ENCODE measurements around the gene CLDND2.
"Not testable (repeated sequence)": the region's sequence is repeated elsewhere in the genome, so short reads cannot be mapped to it uniquely, and the experiment has no call there.

CLDND2 gene, protein sequence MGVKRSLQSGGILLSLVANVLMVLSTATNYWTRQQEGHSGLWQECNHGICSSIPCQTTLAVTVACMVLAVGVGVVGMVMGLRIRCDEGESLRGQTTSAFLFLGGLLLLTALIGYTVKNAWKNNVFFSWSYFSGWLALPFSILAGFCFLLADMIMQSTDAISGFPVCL

DNA sequence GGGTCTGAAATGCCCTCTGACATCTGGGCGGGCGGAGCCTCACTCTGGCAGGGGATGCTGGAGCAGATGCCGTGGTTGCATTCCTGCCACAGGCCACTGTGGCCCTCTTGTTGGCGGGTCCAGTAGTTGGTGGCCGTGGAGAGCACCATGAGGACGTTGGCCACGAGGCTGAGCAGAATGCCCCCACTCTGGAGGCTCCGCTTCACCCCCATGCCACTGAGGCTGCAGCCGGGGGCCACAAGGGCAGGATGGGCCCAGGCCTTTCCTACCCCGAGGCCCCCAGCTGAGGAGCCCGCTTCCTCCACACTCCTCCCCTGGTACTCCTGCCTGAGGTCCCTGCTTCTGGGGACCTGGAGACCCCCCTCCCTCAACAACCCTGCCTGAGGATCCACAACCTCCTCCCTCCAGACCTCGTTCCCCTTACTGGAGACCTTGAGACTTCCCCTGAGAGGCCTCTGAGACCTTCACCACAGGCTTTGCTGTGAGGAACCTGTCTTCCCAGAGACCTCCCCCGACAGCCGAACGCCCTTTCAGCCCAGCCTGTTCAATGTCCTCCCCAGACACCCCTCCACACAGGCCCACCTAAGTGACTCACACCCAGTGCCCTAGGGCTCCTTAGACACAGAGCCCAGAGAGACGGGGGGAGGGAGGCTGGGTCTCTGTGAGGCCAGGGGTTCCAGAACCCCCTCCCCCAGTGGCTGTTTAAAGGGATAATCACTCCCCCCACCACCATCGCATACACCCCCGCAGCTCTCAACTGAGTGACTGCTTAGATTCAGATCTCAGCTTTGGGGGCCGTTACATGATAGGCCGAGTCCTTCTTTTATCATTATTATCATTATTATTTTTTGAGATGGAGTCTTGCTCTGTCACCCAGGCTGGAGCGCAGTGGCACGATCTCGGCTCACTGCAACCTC is at the start of gene CLDND2:
Gene CLDND2, minus strand, starts transcription at position 638 of the 917 bp plus-strand sequence. Its CDS starts 426 bp downstream, at position 212.
- H3K4me3 ChIP-seq (ENCODE audit: low read depth, low read length): peak within 1 kb of the TSS; percentile 94
- no peak for DNase-seq (ENCODE audit: low read depth)

DNA sequence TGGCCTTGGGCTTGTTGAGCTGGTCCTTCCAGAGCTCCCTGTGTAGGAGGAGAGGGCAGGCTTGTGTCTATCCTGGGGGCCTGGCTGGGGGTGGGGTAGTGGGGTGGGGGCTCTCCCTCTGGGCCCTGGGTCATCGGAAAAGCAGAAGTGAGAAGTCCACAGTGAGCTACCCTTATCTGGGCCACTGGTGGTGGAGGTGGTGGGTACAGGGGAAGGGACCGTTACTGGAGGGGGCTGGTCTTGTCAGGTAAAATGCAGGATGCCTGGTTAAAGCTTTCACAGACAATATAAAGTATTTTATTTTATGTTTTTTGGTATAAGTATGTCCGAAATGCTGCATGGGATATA is 49.0 kb upstream of the CLDND2 start:
- DNase-seq (ENCODE audit: low read depth): no peak
- no peak overlapping the region for H3K4me3 ChIP-seq (ENCODE audit: low read depth, low read length)

DNA sequence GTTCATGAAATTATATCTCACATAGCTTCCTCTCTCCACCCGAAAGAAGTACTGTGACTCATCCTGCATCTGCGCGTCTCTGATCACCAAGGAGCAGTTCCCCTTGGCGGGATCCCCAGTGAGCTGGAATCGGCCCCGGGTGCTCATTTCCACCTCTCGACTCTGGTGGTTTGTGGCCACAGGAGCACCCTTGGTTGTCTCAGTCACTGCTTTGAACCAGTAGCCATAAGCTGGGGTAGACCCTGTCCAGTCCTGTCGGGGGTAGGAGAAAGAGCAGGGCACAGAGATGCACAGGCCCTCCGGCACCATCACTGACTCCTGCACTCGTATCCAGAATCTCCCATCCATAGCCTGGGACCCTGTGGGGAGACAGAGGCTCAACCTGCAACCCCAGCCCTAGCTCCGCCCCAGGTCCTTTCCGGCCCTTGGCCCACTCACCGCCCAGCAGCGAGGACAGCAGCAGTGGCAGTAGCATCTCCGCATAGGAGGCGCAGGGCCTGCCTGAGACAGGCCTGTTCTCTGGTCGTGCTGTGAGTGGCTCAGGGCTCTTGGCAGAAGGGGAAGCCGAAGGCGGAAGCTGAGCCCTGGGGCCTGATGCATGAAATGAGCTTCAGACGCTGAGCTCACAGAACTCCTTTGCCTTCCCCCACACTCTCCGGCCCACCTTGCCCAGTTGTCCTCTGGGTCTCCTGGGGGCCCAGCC is 48.5 kb upstream of the CLDND2 start, which contains the start of gene SIGLEC10:
Gene SIGLEC10, minus strand, starts transcription at position 536 of the 703 bp plus-strand sequence. Its CDS starts 61 bp downstream, at position 475.
- no peak within 1 kb of the TSS for H3K4me3 ChIP-seq (ENCODE audit: low read depth, low read length)
- DNase-seq (ENCODE audit: low read depth): no peak

DNA sequence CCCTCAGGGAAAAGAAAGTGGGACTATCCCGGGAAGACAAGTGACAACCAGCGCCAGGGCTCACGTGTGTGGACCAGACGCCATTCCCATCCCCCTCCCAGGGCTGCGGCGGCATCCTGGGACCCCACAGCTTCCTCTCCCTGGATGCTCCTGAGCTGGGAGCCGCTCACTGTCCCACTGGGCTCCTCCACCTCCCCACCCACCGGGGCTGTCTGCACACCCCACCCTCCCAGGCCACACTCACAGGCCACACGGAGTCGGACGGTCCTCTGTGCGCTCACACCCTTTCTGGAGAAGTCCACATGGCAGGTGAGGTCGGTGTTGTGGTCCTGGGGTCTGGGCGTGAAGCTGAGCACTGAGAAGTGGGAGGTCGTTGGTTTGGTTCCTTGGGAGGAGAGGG is 47.6 kb upstream of the CLDND2 start:
- DNase-seq (ENCODE audit: low read depth); H3K4me3 ChIP-seq (ENCODE audit: low read depth, low read length): not testable (repeated sequence)

DNA sequence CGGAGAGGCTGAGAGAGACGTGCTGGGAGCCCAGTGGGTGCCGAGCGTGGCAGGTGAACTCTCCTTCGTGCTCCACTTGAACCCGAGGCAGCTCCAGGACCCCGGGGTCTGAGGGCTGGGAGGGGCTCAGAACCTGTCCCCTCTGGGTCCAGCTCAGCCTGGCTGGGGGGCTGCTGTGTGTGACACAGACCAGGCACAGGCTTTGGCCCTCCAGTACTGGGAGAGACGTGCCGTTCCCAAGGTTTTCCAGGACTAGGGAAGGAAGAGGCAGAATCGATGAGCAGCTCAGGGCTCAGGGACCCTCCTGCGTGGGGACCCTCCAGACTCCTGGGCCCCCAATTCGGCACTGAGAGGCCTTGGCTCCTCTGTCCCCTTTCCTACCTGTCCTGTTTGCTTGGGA is 46.4 kb upstream of the CLDND2 start:
- no peak overlapping the region for H3K4me3 ChIP-seq (ENCODE audit: low read depth, low read length)
- no peak for DNase-seq (ENCODE audit: low read depth)

DNA sequence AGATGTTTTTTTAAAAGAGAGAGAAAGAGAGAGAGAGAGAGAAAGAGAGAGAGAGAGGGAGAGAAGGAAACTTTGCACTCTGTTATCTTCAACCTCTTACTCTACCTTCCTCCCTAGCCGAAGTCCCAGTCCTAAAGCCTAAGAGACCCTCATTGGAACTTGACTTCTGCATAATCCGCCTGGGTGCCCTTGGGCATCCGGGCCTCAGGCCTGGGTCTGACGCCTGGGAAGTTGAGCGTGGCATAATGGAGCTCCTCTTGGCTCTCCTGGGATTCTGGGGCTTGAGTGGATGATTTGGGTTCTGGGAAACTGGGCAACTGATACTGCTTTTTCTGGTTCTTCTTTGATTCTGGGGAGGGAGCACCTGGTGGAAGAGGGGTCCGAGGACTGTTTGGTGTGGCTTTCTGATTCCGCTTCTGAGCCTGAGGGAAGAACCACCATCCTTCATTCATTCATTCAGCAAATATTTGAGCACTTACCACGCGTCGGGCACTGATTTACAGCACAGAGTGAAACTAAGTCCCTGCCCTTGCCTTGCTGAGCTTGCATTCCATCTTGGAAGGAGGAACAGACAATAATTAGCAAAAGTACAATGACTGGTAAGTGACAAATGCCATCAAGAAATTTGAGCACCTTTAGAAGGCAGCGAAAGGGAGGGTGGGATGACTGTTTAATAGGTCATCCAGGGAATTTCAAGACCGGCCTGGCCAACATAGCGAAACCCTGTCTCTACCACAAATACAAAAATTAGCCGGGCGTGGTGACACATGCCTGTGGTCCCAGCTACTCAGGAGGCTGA is 42.3 kb upstream of the CLDND2 start:
- DNase-seq (ENCODE audit: low read depth): no peak
- H3K4me3 ChIP-seq (ENCODE audit: low read depth, low read length): no peak overlapping the region

DNA sequence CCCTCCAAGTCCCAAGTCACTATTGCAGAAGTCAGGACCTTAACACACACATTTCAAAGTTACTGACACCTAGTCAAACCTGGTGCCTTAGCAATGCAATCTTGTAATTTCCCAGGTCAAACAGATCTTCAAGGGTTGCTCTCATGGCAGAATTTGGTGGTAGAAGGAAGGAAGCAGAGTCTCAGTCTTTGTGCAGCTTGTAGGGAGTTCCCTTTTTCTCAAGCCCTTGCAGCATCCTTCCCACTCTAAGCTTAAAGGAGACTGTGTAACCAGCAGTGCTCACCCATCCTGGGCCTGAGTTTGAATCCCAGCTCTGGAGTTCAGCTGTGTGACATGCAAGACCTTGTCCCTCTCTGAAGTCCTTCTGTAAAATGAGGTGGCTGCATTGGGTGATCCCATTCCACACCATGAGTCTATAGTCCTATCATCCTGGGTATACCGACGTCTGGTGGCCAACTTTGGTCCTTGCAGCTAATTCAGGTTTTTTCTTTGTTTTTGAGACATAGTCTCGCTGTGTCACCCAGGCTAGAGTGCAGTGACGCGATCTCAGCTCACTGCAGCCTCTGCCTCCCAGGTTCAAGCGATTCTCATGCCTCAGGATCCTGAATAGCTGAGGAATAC is 38.8 kb upstream of the CLDND2 start:
- no peak for DNase-seq (ENCODE audit: low read depth)
- no peak overlapping the region for H3K4me3 ChIP-seq (ENCODE audit: low read depth, low read length)

DNA sequence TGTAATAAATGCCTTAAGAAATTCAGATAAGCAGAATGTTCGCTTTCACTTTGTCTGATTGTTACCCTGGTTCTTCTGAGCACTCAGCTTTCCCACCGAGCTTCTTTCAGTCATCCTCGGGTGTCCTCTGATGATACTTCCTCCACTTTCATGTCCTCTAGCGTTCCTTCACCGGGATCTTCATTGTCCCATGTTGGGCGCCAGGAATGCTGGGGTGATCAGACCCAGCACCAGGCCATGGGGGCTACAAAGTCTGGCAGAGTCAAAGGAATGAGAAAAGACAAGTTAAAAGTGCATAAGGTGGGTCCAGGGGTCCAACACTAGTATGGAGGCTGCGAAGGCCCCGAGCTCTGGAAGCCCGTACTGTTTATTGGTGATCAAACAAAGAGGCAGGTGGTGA is 33.3 kb upstream of the CLDND2 start:
- H3K4me3 ChIP-seq (ENCODE audit: low read depth, low read length): no peak overlapping the region
- DNase-seq (ENCODE audit: low read depth): no peak

DNA sequence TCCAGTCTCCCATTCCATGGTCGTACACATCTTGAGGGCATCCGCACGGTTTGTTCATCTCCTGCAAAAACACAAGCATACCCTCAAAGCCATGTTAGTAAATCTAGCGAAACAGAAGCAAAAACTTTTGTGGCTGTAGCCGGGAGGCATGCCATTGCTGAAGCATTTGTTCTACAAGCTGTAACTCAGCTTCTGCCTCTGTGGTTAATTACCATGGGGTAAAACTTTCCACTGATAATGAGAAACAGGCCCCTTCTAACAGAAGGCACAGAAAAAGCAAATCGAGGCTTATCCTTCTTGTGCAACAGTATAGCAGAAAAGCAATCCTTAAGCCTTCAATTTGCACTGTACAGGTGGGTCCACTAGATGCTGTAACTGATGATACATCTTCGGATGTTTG is 31.1 kb upstream of the CLDND2 start:
- not testable (repeated sequence) for H3K4me3 ChIP-seq (ENCODE audit: low read depth, low read length); DNase-seq (ENCODE audit: low read depth)

DNA sequence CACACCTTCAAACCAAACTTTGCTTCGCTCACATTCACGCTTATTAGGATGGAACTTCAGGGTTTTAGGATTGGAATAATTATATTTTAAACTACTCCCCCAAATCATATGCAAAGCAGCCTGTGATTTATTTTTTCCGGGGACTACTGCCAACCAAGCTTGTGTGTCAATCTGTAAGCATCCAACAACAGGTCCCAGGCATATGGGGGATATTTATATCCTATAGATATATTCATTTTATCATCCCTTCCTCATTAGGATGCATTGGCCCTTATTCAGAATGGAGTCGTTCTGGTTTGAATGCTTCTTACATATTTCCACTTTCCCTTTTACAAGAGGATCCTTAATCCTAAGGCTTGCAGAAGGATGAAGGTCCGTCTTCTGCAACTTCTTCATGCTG is 30.4 kb upstream of the CLDND2 start:
- H3K4me3 ChIP-seq (ENCODE audit: low read depth, low read length): no peak overlapping the region
- DNase-seq (ENCODE audit: low read depth): no peak

DNA sequence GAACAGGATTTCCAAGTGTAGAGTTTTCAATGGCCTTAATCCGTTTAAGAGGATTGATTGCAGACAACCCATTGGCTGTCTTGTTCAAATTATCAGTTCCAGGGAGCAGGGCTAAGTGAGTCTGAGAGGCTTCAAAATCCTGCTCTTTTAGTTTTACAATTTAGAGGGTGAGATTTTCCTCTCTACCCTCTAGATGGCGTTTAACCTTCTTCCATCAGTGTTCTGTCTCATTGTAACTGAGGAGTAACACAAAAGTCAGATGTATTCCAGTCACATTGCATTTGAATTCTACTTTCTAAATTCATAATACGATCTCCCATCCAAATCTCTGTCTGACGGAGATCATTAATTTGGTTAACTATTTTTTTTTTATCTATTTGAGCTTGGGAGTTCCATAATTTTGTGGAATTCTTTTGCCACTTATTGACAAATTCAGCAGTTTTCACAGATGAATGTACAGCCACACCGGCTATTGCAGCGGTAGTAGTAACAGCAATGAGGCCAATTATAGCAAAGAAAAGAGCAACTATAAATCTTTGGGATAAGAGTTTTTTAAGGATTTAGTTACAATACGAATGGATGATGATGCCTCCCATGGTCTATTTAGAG is 29.4 kb upstream of the CLDND2 start:
- no peak overlapping the region for H3K4me3 ChIP-seq (ENCODE audit: low read depth, low read length)
- no peak for DNase-seq (ENCODE audit: low read depth)

DNA sequence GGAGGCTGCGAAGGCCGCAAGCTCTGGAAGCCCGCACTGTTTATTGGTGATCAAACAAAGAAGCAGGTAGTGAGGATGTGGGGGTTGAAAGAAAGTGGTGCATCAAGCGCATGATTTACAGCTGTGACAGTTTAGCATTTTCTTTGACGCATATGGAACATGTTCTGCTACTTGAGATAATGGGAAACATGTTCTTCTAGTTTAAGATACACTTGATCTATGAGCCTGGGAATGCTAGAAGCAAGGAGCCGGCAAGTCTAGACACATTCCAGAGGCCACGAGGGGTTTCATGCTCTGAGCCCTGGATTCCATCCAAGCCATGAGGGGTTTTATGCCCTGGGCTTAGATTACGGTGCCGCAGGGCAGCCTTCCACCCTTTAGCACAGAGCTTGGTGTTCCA is 28.6 kb upstream of the CLDND2 start:
- not testable (repeated sequence) for DNase-seq (ENCODE audit: low read depth)

DNA sequence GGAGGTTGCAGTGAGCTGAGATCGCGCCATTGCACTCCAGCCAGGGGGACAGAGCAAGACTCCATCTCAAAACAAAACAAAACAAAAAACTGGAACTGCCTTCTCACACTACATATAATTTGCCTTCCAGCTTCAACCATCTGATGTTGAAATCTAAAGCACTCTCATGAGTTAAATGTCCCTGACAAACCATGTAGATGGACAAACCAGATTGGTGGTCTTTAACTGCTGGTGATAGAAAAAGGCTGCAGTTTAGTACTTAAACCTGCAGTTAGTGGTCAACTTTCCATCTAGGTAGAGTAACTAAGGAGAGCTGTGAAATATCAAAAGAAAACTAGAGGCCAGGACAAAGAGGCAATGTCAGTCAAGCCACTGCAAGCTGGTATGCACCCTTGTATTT is 27.4 kb upstream of the CLDND2 start:
- no peak overlapping the region for H3K4me3 ChIP-seq (ENCODE audit: low read depth, low read length)

More for the DNA sequence above, 28.6 kb upstream of the CLDND2 start:
- not testable (repeated sequence) for H3K4me3 ChIP-seq (ENCODE audit: low read depth, low read length)

DNA sequence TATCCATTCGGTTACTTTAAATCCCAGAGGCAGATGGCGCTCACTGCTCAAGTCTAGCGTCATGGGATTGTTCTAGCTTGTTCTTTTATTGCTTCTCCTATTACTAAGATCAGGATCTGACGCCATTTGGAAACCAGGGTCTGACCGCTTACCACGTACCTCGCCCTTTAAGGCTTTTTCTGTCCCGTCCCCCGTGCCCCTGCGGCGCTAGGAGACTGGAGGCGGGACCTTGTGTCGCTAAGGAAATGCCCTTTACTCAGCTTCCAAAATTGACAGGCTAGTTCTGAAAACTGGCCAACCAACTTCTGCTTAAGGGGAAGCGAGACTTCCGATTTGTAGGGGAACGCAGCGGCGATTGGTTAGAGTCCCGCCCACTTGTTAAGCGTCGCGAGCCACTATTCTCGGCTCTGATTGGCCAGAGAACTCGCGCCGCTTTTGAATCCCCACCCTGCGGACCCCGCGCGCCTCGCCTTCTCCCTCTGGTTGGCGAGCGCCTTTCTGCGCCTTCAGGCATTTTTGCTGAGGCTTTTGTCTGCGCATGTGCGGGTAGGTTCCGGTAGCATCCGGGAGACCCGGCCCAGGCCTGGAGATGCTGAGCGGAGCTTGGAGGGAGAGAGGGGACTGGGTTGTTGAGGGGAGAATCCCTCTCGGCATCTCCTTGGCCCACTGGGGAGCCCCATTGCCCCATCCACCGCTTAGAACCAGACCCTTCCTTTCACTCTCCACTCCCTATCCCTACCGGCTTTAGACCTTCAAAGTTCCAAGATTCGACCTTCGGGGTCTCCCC is 25.4 kb upstream of the CLDND2 start:
- peak; percentile 95 for DNase-seq (ENCODE audit: low read depth)
- peak overlapping the region; percentile 58 for H3K4me3 ChIP-seq (ENCODE audit: low read depth, low read length)

More for the DNA sequence above, 27.4 kb upstream of the CLDND2 start:
- DNase-seq (ENCODE audit: low read depth): no peak

DNA sequence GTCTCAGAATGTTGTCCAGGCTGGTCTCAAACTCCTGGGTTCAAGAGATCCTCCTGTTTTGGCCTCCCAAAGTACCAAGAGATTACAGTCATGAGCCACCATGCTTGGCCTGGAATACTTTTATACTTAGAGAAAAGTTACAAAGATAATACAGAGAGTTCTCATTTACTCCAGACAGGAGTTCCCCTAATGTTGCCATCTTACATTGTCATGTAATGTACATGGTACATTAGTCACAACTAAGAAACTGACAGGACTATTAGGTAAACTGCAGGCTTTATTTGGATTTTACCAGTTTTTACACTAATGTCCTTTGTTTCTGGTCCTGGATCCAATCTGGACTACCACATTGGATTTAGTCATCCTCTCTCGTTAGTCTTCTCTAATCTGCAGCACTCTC is 23.9 kb upstream of the CLDND2 start:
- DNase-seq (ENCODE audit: low read depth): no peak

DNA sequence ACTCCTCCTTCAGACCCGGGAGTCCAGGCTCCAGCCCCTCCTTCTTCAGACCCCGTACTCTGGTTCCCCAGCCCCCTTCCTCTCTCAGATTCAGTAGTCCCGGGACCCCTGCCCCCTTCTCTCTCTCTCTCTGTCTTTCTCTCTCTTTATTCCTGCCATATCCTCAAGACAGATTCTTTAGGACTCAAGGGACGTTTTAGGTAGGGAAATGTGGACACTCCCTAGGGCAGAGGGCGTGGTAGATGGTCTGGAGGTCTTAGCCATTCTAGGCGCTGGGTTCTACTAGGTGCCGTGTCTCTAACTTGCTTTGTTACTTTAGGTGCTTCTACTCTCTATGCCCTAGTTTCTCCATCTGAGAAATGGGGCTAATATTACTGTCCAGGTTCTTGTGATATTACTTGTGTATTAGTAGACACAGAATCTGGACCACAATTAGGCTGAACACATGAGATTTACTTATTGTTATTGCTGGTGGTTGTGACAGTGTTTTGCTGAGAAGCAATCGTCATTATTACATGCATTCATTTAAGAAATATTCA is 22.3 kb upstream of the CLDND2 start:
- DNase-seq (ENCODE audit: low read depth): no peak
- no peak overlapping the region for H3K4me3 ChIP-seq (ENCODE audit: low read depth, low read length)

More for the DNA sequence above, 23.9 kb upstream of the CLDND2 start:
- H3K4me3 ChIP-seq (ENCODE audit: low read depth, low read length): no peak overlapping the region

DNA sequence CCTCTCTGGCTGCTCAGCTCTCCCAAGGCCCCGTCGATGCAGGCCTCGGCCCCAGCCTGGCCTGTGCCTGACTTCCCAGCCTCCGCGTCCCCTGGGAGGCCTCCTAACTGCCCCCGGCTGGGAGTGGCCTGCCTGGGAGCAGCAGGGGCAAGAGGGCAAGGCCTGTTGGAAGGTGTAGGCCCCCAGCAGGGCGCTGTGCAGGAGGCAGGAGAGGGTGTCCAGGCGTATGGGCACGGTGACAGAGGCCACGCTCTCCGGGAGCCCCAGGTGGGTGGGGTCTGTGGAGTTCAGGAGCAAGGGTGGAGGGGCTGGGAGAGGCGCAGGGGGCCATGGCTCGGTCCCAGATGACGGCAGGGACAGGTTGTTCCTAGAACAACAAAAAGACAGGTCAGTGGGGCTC is 20.3 kb upstream of the CLDND2 start:
- DNase-seq (ENCODE audit: low read depth): no peak

More for the DNA sequence above, 20.3 kb upstream of the CLDND2 start:
- H3K4me3 ChIP-seq (ENCODE audit: low read depth, low read length): no peak overlapping the region

All from skeletal muscle cell (primary cell).